Measurements from ENCODE around the gene TXNRD1. TPM values are rescaled to one million over a fixed set of nuclear protein-coding genes. Genes with fewer than 3 reads are reported as not detected.

Gene TXNRD1
- total RNA-seq, 1 donor from 2014 or later, result 93.3 TPM

DNA sequence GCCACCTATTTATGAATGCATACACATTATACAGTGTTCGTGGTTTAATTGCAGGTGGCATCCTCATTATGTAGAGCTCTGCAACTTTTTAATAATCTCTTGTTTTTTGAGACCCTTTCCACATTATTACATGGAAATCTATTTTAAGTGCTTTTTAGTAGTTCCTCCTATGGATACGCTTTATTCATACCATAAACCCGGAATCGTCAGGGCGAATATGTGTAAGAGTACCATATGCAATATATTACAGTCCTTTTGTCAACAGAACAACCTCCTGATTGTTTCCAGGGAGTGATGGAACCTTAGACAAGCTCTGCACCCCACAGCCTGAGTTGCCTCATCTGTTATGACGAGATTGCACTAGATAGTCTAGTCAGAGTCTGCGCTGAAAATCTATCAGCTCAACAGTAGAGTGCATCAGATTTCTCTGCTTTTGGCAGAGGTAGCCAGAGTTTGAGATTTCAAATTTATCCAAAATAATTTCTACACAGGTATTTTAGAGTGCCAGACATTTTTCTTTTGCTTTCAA is 121.5 kb downstream of the TXNRD1 start:
- no peak overlapping the region for H3K4me3 Mint-ChIP-seq
- peaks cover 40% of the 10 kb centered on the region for H3K36me3 Mint-ChIP-seq (ENCODE audit: low read depth)
- H3K27me3 Mint-ChIP-seq (ENCODE audit: insufficient read depth), result no peaks in the 10 kb centered on the region
- DNase-seq (ENCODE audit: low spot score), result no peak
- intact Hi-C loops (cut with micrococcal nuclease), result no loop called here
- H3K9me3 Mint-ChIP-seq, result no peaks in the 10 kb centered on the region
- H3K4me1 Mint-ChIP-seq (ENCODE audit: low read depth), result no peaks in the 10 kb centered on the region
- no peak overlapping the region for H3K27ac Mint-ChIP-seq

GRCh38 chr12:104339663-104340062 is 124.1 kb downstream of the TXNRD1 start:
- DNase-seq (ENCODE audit: low spot score), result no peak
- Mint-ChIP-seq H3K27ac (no peak overlapping the region), H3K27me3 (ENCODE audit: insufficient read depth) (no peaks in the 10 kb centered on the region), H3K4me1 (ENCODE audit: low read depth) (no peaks in the 10 kb centered on the region), H3K9me3 (no peaks in the 10 kb centered on the region), H3K4me3 (no peak overlapping the region), H3K36me3 (ENCODE audit: low read depth) (peaks cover 41% of the 10 kb centered on the region)
- intact Hi-C loops (cut with micrococcal nuclease), result no loop called here

DNA sequence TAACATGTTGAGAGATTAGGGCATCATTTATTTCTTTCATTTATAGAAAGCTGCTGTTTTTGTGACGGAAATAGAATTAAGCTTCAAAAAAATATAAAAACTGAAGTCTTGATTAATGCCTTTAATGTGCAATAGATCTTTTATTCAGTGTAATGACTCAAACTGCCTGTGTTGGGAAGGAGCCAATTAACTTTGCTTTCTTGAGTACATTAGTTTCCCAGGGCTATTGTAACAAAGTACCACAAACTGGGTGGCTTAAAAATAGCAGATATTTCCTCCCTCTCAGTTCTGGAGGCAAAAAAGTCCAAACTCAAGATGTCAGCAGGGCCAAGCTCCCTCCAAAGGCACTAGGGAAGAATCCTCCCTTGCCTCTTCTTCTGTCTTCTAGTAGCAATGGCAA is 124.6 kb downstream of the TXNRD1 start:
- Mint-ChIP-seq H3K9me3 (no peaks in the 10 kb centered on the region), H3K4me3 (no peak overlapping the region), H3K27ac (no peak overlapping the region), H3K4me1 (ENCODE audit: low read depth) (no peaks in the 10 kb centered on the region), H3K27me3 (ENCODE audit: insufficient read depth) (no peaks in the 10 kb centered on the region), H3K36me3 (ENCODE audit: low read depth) (peaks cover 37% of the 10 kb centered on the region)
- intact Hi-C loops (cut with micrococcal nuclease), result no loop called here
- DNase-seq (ENCODE audit: low spot score), result no peak

DNA sequence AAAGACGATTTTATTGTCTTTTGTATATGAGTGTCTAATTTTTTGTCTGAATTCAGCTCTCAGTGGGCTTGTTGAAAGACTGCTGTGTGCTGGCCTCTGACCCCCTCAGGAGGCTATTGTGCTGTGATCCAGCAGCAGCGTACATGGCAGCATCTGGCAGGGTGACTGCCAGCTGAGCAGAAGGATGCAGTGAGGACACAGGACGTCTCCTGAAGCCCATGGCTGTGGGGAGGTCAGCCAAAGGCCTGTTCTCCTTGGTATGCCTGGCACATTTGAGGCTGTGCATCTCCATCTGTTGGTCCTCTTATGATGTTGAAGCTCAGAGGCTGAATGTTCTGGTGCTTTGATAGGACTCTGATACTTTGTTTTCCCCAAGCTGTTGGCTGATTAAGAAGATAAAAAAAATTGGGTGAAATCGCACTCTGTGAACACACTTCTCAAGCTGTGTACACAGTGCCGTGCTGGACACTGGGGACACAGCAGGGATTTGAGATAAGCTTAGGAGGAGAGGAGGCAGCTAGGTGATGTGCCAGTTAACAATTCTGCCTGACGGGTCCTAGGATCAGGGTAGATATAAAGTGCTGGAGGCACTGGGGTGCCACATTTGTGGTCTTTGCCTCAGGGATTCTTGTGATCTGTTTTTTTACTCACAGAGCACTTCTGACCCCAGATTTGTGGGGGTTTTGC is 125.5 kb downstream of the TXNRD1 start:
- Mint-ChIP-seq H3K36me3 (ENCODE audit: low read depth) (peaks cover 40% of the 10 kb centered on the region), H3K9me3 (no peaks in the 10 kb centered on the region), H3K27me3 (ENCODE audit: insufficient read depth) (no peaks in the 10 kb centered on the region), H3K4me1 (ENCODE audit: low read depth) (no peaks in the 10 kb centered on the region), H3K4me3 (no peak overlapping the region), H3K27ac (no peak overlapping the region)
- DNase-seq (ENCODE audit: low spot score), result no peak
- intact Hi-C loops (cut with micrococcal nuclease), result no loop called here

- peak overlapping the region; percentile 48 for H3K27ac Mint-ChIP-seq
- intact Hi-C loops (cut with micrococcal nuclease), result no loop called here
- no peaks in the 10 kb centered on the region for H3K4me1 Mint-ChIP-seq (ENCODE audit: low read depth)
- no peak overlapping the region for H3K4me3 Mint-ChIP-seq
- H3K9me3 Mint-ChIP-seq, result no peaks in the 10 kb centered on the region
- no peaks in the 10 kb centered on the region for H3K27me3 Mint-ChIP-seq (ENCODE audit: insufficient read depth)
- DNase-seq (ENCODE audit: low spot score), result no peak
- peaks cover 36% of the 10 kb centered on the region for H3K36me3 Mint-ChIP-seq (ENCODE audit: low read depth)
Observed at GRCh38 chr12:104342147-104342546, 126.6 kb downstream of the TXNRD1 start.

DNA sequence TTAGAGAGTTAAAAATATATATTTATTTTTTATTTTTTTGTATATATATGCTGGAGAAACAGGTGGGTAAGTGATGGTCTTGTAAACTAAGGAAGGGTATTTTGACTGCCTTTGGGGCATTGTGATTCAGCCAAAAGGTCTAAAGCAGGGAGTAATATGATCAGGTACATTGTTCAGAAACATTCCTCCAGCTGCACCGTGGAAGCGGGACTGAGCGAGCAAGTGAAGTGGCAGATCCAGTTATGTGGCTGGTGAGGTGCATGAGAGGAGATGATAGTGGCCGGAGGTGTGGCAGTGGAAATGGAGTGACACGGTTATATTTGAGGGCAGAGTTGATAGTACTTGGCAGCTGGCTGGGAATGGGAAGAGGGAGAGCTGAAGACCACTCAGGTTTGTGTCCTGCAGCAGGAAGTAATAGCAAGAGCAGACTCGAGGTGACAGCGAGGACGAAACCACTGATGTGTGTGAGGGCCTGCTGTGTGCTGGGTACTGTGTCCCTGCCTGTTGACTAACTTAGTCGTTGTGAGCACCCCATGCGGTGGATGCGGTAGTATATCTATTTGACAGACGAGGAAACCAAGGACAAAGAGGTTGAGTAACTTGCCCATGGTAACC is 127.2 kb downstream of the TXNRD1 start:
- Mint-ChIP-seq H3K9me3 (no peaks in the 10 kb centered on the region), H3K27me3 (ENCODE audit: insufficient read depth) (no peaks in the 10 kb centered on the region), H3K4me1 (ENCODE audit: low read depth) (no peaks in the 10 kb centered on the region), H3K4me3 (no peak overlapping the region), H3K27ac (peak overlapping the region; percentile 42), H3K36me3 (ENCODE audit: low read depth) (peaks cover 41% of the 10 kb centered on the region)
- DNase-seq (ENCODE audit: low spot score), result no peak
- intact Hi-C loops (cut with micrococcal nuclease), result no loop called here

DNA sequence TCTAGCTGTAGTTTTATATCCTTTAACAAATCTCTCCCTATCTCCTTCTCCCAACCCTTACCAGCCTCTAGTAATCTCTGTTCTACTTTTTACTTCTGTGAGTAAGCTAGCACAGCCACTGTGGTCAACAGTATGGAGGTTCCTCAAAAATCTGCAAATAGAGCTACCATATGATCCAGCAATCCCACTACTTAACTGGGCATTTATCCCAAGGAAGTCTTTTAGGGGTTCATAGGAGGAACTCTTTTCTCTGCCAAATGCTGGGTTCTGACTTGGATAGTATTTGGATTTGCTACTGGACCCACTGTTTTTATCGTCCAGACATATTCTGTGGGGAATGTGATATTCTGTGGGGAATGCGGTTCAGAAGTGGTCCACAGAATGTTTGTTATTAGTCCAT is 129.1 kb downstream of the TXNRD1 start:
- intact Hi-C loops (cut with micrococcal nuclease), result no loop called here
- H3K4me1 Mint-ChIP-seq (ENCODE audit: low read depth), result no peaks in the 10 kb centered on the region
- no peaks in the 10 kb centered on the region for H3K9me3 Mint-ChIP-seq
- no peak overlapping the region for H3K27ac Mint-ChIP-seq
- DNase-seq (ENCODE audit: low spot score), result no peak
- no peaks in the 10 kb centered on the region for H3K27me3 Mint-ChIP-seq (ENCODE audit: insufficient read depth)
- H3K36me3 Mint-ChIP-seq (ENCODE audit: low read depth), result peaks cover 46% of the 10 kb centered on the region
- H3K4me3 Mint-ChIP-seq, result no peak overlapping the region

- H3K9me3 Mint-ChIP-seq, result no peaks in the 10 kb centered on the region
- peaks cover 41% of the 10 kb centered on the region for H3K36me3 Mint-ChIP-seq (ENCODE audit: low read depth)
Observed at GRCh38 chr12:104345234-104346066, 129.9 kb downstream of the TXNRD1 start.

DNA sequence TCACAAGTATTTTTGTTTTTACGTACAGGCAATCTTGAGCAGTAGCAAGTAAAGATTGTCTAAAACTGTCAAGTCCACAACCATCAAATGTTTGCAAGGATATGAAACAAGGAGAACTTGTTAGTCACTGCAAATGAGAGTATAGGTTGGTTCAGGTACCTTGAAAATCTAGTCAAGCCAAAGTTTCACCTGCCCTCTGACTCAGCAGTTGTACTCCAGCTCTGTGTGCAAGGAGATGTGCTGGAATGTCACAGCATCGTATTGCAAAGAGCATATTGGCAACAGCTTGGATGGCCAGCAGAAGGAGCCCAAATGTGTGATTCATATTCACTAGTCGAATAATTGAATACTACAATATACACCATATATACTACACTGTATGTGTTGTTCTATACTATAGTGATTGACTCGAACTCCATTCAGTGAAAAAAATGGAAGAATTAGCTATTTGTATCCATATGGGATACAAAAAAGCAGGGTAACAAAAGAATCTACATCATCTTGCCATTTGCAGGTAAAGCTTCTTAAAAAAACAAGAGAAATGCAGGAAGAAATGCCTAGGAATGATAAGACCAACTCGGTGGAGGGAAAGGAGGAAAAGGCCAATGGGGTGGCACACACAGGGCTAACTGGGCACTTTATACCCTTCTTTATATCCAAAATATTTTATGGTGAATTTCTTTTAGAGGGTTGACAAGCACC is 131.9 kb downstream of the TXNRD1 start:
- Mint-ChIP-seq H3K27ac (no peak overlapping the region), H3K36me3 (ENCODE audit: low read depth) (peaks cover 36% of the 10 kb centered on the region), H3K27me3 (ENCODE audit: insufficient read depth) (no peaks in the 10 kb centered on the region), H3K9me3 (no peaks in the 10 kb centered on the region), H3K4me3 (no peak overlapping the region), H3K4me1 (ENCODE audit: low read depth) (no peaks in the 10 kb centered on the region)
- intact Hi-C loops (cut with micrococcal nuclease), result no loop called here
- no peak for DNase-seq (ENCODE audit: low spot score)

More at GRCh38 chr12:104345234-104346066, 129.9 kb downstream of the TXNRD1 start:
- intact Hi-C loops (cut with micrococcal nuclease), result no loop called here
- Mint-ChIP-seq H3K27ac (no peak overlapping the region), H3K27me3 (ENCODE audit: insufficient read depth) (no peaks in the 10 kb centered on the region), H3K4me3 (no peak overlapping the region), H3K4me1 (ENCODE audit: low read depth) (no peaks in the 10 kb centered on the region)
- no peak for DNase-seq (ENCODE audit: low spot score)

GRCh38 chr12:104348283-104348993 is 132.9 kb downstream of the TXNRD1 start:
- Mint-ChIP-seq H3K36me3 (ENCODE audit: low read depth) (peaks cover 36% of the 10 kb centered on the region), H3K4me3 (no peak overlapping the region), H3K27me3 (ENCODE audit: insufficient read depth) (no peaks in the 10 kb centered on the region), H3K27ac (no peak overlapping the region), H3K4me1 (ENCODE audit: low read depth) (no peaks in the 10 kb centered on the region), H3K9me3 (no peaks in the 10 kb centered on the region)
- intact Hi-C loops (cut with micrococcal nuclease), result no loop called here
- no peak for DNase-seq (ENCODE audit: low spot score)

- peaks cover 38% of the 10 kb centered on the region for H3K36me3 Mint-ChIP-seq (ENCODE audit: low read depth)
- H3K27ac Mint-ChIP-seq, result no peak overlapping the region
- no peaks in the 10 kb centered on the region for H3K27me3 Mint-ChIP-seq (ENCODE audit: insufficient read depth)
Observed at GRCh38 chr12:104348994-104349494, 133.5 kb downstream of the TXNRD1 start.

More at GRCh38 chr12:104348994-104349494, 133.5 kb downstream of the TXNRD1 start:
- intact Hi-C loops (cut with micrococcal nuclease), result no loop called here
- Mint-ChIP-seq H3K4me3 (no peak overlapping the region), H3K4me1 (ENCODE audit: low read depth) (no peaks in the 10 kb centered on the region), H3K9me3 (no peaks in the 10 kb centered on the region)
- DNase-seq (ENCODE audit: low spot score), result no peak

Data from activated T-helper 1 cell treated with anti-CD3 and anti-CD28 coated beads, Interleukin-12 subunit alpha, Interleukin-12 subunit beta, Interleukin-2, Interleukin-4 antibody, amounts not matched to agents 30 ng/mL and 10 ng/mL and 1 ng/mL, durations not matched to agents 14 hours and 24 hours and 36 hours (primary cell).